Measurements from ENCODE around the gene SLC2A4RG. TPM values are rescaled to one million over a fixed set of nuclear protein-coding genes. Genes with fewer than 3 reads are reported as not detected.

Gene SLC2A4RG
- total and polyA plus RNA-seq, 2 of the 13 experiments (the other 11 are each of a cell fraction or from before 2014, with no cell fraction given) = 91.4 to 95.9 TPM

DNA sequence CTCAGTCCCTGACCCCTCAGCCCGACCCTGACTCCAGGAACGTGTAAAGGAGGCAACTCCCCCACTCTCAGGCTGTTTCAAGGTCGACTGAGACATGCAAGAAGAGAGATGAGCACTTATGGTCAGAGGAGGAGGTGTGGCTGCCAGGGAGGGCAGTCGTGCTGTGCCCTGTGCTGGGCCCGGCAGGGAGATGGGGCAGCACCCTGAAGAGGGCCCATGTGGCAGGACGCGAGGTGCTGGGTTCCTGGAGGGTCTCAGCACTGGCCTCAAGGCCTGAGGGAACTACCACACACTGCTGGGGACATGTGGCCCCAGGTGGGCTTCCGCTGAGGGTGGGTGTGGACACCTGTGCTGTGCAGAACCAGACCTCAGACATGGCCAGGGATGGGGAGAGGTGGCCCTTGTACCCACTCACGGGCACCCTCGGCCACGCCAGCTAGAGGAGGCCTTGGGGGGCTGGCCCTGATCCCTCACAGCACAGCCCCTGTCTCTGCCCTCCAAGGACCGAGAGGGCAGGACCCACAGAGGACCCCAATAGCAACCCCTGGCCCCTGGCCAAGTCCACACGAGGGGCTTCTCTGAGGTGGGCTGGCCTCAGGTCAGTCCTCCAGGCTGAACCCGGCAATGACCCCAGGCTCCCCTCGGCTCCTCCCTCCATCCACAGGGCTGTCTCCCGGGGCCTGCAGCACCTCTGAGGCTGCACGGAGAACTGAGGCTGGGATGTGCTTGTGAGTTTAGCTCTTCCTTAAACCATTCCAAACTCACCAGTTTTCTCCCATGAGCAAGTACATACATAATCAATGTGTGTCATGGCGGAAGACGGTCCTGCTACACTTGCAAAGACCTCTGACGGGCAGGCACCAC is 8.7 kb downstream of the SLC2A4RG start (continued):
- TF ChIP-seq ZNF883 (CRISPR knock-in tag; IDR thresholded peaks at IDR 0.05; ENCODE audit: not compliant biosample characterization) (peak; percentile 22), ZNF274 (CRISPR knock-in tag; IDR thresholded peaks at IDR 0.05) (no peak), HIVEP1 (CRISPR knock-in tag; IDR thresholded peaks at IDR 0.05) (no peak), SALL1 (CRISPR knock-in tag; IDR thresholded peaks at IDR 0.05) (no peak), TEAD3 (CRISPR knock-in tag; optimal IDR thresholded peaks at IDR 0.05; ENCODE audit: borderline replicate concordance) (peak; percentile 36), STAG1 (CRISPR knock-in tag; IDR thresholded peaks at IDR 0.05) (no peak), ZFP36 (IDR thresholded peaks at IDR 0.05; ENCODE audit: borderline replicate concordance, low read depth, low read length, partially characterized antibody) (no peak), SUZ12 (IDR thresholded peaks at IDR 0.05; ENCODE audit: low read depth, low read length) (no peak), GPN1 (CRISPR knock-in tag; IDR thresholded peaks at IDR 0.05; ENCODE audit: borderline replicate concordance) (no peak), ATF7-NPFF (CRISPR knock-in tag; IDR thresholded peaks at IDR 0.05; ENCODE audit: low read depth) (no peak), ZKSCAN5 (CRISPR knock-in tag; IDR thresholded peaks at IDR 0.05) (0 out of 2 replicates have a peak, but pooled peaks have one; percentile 52), MAZ (IDR thresholded peaks at IDR 0.05; ENCODE audit: borderline replicate concordance, low read depth, low read length) (no peak), MAZ (CRISPR knock-in tag; IDR thresholded peaks at IDR 0.05; ENCODE audit: low read depth) (0 out of 2 replicates have a peak, but pooled peaks have one; percentile 18), ZNF543 (CRISPR knock-in tag; IDR thresholded peaks at IDR 0.05) (no peak), NFKBIZ (CRISPR knock-in tag; IDR thresholded peaks at IDR 0.05) (no peak), SIN3B (IDR thresholded peaks at IDR 0.05; ENCODE audit: low read length) (no peak), ZNF549 (CRISPR knock-in tag; IDR thresholded peaks at IDR 0.05) (no peak), ZNF558 (CRISPR knock-in tag; IDR thresholded peaks at IDR 0.05; ENCODE audit: borderline replicate concordance) (no peak), NCOA2 (CRISPR knock-in tag; IDR thresholded peaks at IDR 0.05) (no peak), CBX5 (CRISPR knock-in tag; IDR thresholded peaks at IDR 0.05; ENCODE audit: borderline replicate concordance) (no peak), MED8 (CRISPR knock-in tag; IDR thresholded peaks at IDR 0.05; ENCODE audit: insufficient replicate concordance) (no peak)
- TF ChIP-seq, protein P1, sequence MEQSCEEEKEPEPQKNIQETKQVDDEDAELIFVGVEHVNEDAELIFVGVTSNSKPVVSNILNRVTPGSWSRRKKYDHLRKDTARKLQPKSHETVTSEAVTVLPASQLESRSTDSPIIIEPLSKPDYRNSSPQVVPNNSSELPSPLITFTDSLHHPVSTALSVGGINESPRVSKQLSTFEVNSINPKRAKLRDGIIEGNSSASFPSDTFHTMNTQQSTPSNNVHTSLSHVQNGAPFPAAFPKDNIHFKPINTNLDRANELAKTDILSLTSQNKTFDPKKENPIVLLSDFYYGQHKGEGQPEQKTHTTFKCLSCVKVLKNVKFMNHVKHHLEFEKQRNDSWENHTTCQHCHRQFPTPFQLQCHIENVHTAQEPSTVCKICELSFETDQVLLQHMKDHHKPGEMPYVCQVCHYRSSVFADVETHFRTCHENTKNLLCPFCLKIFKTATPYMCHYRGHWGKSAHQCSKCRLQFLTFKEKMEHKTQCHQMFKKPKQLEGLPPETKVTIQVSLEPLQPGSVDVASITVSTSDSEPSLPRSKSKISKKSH (CRISPR knock-in tag; IDR thresholded peaks at IDR 0.05; ENCODE audit: borderline replicate concordance) = no peak; the same call in 1 of the 2 replicates
- TF ChIP-seq, protein P2, sequence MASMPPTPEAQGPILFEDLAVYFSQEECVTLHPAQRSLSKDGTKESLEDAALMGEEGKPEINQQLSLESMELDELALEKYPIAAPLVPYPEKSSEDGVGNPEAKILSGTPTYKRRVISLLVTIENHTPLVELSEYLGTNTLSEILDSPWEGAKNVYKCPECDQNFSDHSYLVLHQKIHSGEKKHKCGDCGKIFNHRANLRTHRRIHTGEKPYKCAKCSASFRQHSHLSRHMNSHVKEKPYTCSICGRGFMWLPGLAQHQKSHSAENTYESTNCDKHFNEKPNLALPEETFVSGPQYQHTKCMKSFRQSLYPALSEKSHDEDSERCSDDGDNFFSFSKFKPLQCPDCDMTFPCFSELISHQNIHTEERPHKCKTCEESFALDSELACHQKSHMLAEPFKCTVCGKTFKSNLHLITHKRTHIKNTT (CRISPR knock-in tag; IDR thresholded peaks at IDR 0.05) = no peak
- TF ChIP-seq, protein P3, sequence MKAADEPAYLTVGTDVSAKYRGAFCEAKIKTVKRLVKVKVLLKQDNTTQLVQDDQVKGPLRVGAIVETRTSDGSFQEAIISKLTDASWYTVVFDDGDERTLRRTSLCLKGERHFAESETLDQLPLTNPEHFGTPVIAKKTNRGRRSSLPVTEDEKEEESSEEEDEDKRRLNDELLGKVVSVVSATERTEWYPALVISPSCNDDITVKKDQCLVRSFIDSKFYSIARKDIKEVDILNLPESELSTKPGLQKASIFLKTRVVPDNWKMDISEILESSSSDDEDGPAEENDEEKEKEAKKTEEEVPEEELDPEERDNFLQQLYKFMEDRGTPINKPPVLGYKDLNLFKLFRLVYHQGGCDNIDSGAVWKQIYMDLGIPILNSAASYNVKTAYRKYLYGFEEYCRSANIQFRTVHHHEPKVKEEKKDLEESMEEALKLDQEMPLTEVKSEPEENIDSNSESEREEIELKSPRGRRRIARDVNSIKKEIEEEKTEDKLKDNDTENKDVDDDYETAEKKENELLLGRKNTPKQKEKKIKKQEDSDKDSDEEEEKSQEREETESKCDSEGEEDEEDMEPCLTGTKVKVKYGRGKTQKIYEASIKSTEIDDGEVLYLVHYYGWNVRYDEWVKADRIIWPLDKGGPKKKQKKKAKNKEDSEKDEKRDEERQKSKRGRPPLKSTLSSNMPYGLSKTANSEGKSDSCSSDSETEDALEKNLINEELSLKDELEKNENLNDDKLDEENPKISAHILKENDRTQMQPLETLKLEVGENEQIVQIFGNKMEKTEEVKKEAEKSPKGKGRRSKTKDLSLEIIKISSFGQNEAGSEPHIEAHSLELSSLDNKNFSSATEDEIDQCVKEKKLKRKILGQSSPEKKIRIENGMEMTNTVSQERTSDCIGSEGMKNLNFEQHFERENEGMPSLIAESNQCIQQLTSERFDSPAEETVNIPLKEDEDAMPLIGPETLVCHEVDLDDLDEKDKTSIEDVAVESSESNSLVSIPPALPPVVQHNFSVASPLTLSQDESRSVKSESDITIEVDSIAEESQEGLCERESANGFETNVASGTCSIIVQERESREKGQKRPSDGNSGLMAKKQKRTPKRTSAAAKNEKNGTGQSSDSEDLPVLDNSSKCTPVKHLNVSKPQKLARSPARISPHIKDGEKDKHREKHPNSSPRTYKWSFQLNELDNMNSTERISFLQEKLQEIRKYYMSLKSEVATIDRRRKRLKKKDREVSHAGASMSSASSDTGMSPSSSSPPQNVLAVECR (CRISPR knock-in tag; IDR thresholded peaks at IDR 0.05; ENCODE audit: borderline replicate concordance) = 0 out of 2 replicates have a peak, but pooled peaks have one; percentile 12

Data from HepG2 (cell line).